RWPE1 (cell line): ENCODE results near the gene BSND.

Experiments
- CTCF ChIA-PET: fragments of 350-600 bp; sonication (Branson Sonifier 250); formaldehyde crosslinking; extraction: SDS; loops from one replicate; lab custom pipeline; 2021; lab: Yijun Ruan, JAX
- POLR2A ChIA-PET: fragments of 400-600 bp; formaldehyde crosslinking; extraction: SDS; loops from one replicate; lab custom pipeline; 2020; ENCODE audit warnings: antibody characterized with exemption; ENCODE audit not compliant: low non-redundant PET; lab: Yijun Ruan, JAX
- DNase-seq: peaks from one replicate; pipeline ENCODE4 v3.0.0; 2012; ENCODE audit warnings: low spot score
- H3K27ac ChIP-seq: fragments of 450-650 bp; 2 replicates; pipeline ENCODE4 v1.5.1; 2017
- TF ChIP-seq, protein P1 (sequence below): fragments of 450-650 bp; conservative IDR thresholded peaks from 2 replicates; pipeline ENCODE4 v1.5.1; 2017; ENCODE audit warnings: low read depth, mild to moderate bottlenecking

The BSND gene

DNA sequence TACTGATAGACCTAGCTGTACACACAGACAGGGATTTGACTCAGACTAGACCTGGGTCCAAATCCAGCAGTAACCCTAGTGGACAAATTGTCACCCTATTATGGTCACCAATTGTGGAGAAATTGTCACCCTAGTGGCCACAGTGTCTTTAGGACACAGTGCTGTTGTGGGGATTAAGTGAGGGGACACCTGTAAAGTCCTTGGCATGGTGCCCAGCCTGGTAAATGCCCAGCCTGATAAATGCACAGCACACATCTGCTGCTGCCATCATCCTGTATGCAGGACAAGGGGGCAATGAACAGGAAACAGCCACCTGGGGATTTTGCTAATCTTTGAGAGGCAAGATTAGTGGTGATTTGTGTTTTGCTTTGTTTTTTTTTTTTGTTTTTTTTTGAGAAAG, 16.0 kb upstream of the BSND start:
- CTCF ChIA-PET: interaction anchor here (0.6 kb wide), 1 partner anchor 212 kb away, joined by 3 read pairs; no protein-coding TSS in a partner anchor
- TF ChIP-seq, protein P1, sequence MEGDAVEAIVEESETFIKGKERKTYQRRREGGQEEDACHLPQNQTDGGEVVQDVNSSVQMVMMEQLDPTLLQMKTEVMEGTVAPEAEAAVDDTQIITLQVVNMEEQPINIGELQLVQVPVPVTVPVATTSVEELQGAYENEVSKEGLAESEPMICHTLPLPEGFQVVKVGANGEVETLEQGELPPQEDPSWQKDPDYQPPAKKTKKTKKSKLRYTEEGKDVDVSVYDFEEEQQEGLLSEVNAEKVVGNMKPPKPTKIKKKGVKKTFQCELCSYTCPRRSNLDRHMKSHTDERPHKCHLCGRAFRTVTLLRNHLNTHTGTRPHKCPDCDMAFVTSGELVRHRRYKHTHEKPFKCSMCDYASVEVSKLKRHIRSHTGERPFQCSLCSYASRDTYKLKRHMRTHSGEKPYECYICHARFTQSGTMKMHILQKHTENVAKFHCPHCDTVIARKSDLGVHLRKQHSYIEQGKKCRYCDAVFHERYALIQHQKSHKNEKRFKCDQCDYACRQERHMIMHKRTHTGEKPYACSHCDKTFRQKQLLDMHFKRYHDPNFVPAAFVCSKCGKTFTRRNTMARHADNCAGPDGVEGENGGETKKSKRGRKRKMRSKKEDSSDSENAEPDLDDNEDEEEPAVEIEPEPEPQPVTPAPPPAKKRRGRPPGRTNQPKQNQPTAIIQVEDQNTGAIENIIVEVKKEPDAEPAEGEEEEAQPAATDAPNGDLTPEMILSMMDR: no peak
- H3K27ac ChIP-seq: no peak overlapping the region
- POLR2A ChIA-PET: no interaction called here
- no peak for DNase-seq

- DNase-seq: no peak
- POLR2A ChIA-PET: interaction anchor here (0.9 kb wide), 1 partner anchor 33 kb away, joined by 6 read pairs; no protein-coding TSS in a partner anchor
- no peak overlapping the region for H3K27ac ChIP-seq
- CTCF ChIA-PET: interaction anchor here (0.7 to 1.3 kb wide), 4 partner anchors 28 to 974 kb away, joined by 3 to 5 read pairs (median 3); no protein-coding TSS in a partner anchor
- TF ChIP-seq, protein P1: no peak
Measured at GRCh38 chr1:54984131-54984842, 14.4 kb upstream of the BSND start.

DNA sequence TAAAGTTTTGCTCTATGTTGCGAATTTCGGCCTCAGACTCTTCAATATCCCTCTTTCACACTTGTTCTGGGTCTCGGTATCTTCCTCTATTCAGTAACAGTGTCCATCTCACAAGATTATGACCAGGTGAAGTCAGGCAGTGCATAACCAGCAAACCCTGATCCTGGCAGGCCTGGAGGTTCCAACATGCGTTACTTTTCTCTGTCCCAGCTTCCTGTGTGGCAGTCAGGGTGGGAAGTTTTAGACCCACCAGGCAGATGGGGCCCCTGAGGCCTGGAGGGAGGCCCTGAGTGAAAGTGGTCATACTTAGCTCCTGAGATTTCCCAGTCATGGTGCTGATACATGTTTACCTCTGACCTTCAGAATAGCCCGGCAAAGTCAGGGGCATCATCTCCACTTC, 13.2 kb upstream of the BSND start:
- CTCF ChIA-PET: interaction anchor here (0.7 to 1.3 kb wide), 3 partner anchors 35 to 446 kb away, joined by 3 to 5 read pairs (median 4); no protein-coding TSS in a partner anchor
- POLR2A ChIA-PET: no interaction called here
- no peak for DNase-seq
- no peak overlapping the region for H3K27ac ChIP-seq
- TF ChIP-seq, protein P1: no peak

- ChIA-PET POLR2A (no interaction called here), CTCF (interaction anchor here (0.9 to 1.3 kb wide), 2 partner anchors 10 to 35 kb away, joined by 3 to 5 read pairs; no protein-coding TSS in a partner anchor)
- no peak for DNase-seq
Measured at GRCh38 chr1:54986025-54986424, 12.7 kb upstream of the BSND start.

GRCh38 chr1:54986533-54986932, 12.2 kb upstream of the BSND start:
- TF ChIP-seq, protein P1: no peak
- ChIA-PET CTCF (interaction anchor here (0.6 to 1.3 kb wide), 5 partner anchors 10 to 98 kb away, joined by 3 to 5 read pairs (median 3); no protein-coding TSS in a partner anchor), POLR2A (no interaction called here)
- no peak overlapping the region for H3K27ac ChIP-seq
- DNase-seq: no peak

More at GRCh38 chr1:54986025-54986424, 12.7 kb upstream of the BSND start:
- TF ChIP-seq, protein P1: no peak
- no peak overlapping the region for H3K27ac ChIP-seq

GRCh38 chr1:54987427-54987826, 11.3 kb upstream of the BSND start:
- POLR2A ChIA-PET: no interaction called here
- CTCF ChIA-PET: interaction anchor here (1.1 kb wide), 1 partner anchor 37 kb away, joined by 6 read pairs; no protein-coding TSS in a partner anchor
- no peak overlapping the region for H3K27ac ChIP-seq
- no peak for DNase-seq
- TF ChIP-seq, protein P1: no peak
